Right hindlimb (tissue), 1 donor: ENCODE data around the gene FXYD3.

Source experiments
- DNase-seq: peaks from one replicate; pipeline ENCODE4 v3.0.0-alpha.2; 2018

Gene FXYD3

DNA sequence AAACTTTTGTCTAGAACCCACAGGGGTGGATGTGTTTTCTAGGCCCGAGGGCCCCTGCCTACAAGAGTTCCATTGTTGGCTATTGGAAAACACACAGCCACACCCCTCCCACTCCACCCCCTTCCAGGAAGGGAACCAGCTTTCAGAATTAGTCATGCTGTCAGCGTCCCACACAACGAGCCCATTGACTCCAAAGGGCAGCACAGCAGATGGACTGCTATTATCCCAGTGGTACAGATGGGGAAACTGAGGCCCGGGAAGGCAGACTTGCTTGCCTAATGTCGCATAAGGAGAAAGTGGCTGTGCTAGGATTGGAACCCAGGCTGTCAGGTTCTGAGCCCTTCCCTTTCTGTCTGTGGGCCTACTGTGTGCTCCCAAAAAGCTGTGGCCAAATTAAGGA lies 8.1 kb upstream of the FXYD3 start:
- DNase-seq = no peak

- no peak for DNase-seq
Measured at GRCh38 chr19:35108730-35109129, 6.9 kb upstream of the FXYD3 start.

DNA sequence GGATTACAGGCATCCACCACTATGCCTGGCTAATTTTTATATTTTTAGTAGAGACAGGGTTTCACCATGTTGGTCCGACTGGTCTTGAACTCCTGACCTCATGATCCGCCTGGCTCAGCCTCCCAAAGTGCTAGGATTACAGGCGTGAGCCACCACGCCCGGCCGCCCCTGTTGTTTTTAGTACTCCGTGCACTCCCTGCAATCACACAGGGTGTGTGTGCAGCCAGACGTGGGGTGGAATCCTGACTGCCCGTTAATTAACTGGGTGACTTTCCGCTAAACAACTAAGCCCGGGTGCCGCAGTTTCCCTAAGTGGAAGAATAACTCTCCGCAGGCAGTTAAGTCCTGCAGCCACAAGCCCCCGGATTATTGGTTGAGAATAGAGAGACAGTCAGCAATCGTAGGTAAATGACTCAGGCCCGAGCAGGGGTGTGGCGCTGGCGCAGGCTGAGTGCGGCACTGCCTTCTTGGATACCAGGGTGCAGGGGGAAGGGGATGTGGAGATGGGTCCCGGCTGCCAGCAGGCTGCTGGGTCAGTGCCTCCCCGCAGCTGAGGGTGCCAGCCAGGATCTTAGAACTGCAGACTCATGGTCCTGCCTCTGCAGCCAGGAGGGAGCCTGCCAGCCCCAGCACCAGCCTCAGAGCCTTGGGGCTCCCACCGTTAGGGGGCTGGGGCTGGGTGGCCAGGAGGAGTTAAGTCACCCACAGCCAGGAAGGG lies 6.1 kb upstream of the FXYD3 start:
- no peak for DNase-seq

GRCh38 chr19:35110974-35111373 lies 4.6 kb upstream of the FXYD3 start:
- DNase-seq = no peak

DNA sequence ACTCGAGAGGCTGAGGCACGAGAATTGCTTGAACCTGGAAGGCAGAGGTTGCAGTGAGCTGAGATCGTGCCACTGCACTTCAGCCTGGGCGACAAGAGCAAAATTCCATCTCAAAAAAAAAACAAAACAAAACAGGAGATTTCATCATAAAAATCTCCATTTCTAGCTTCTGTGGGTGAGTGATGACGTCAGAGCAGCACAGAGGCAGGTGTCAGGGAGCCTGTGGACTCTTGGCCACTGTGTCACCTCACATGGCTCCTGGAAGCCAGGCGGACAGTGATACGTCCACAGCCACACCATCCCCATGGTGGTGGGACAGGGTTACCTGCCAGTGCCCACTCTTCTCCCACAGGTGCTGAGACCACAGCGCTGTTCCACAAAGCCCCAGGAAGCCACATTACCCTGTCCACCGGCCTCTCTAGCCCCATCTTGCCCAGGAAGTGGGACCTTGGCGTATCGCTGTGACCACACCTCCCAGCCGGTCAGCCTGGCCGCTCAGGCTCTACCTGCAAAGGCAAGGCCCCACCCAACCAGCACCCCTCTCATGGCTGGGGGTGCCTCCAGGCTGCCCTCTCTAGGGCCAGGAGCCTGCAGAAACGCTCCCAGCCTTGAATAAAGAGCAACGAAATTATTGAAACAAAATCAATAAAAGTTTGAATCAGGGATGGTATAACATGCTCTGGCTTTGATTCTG lies 2.5 kb upstream of the FXYD3 start:
- no peak for DNase-seq

- DNase-seq = peak; percentile 87
Measured at GRCh38 chr19:35114353-35115176, 1.1 kb upstream of the FXYD3 start.

DNA sequence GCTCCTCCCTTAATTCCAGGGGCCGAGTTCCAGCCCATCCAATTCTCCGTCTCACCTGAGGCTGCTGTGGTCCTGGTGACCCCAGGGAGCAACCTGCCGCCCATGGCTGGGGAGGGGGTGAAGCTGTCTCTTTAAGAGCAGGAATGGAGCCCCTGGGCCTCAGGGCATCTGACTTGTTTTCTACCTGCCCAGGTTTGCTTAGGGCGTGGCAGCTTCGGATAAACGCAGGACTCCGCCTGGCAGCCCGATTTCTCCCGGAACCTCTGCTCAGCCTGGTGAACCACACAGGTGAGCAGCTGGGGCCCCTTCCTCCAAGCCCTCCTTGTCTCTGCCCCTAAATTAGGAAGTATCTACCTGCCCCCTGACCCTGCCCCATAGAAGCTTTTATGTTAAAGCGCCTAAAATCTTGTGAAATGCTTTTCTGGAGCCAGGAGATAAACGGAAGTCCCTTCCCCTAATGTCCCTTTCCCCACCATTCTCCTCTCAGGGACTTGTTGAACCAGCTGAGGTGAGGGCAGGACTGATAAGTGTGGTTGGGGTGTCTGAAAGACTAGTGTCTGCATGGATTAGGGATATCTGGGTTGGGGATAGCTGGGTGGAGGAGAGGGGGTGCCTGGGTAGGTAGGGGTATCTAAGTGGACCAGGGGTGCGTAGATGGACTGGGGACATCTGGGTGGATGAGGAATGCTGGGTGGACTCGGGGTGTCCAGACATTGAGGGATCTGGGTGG lies 614 bp downstream of the FXYD3 start:
- no peak for DNase-seq

GRCh38 chr19:35117116-35117515 lies 1.5 kb downstream of the FXYD3 start:
- no peak for DNase-seq

GRCh38 chr19:35117799-35118198 lies 2.2 kb downstream of the FXYD3 start:
- DNase-seq = no peak

DNA sequence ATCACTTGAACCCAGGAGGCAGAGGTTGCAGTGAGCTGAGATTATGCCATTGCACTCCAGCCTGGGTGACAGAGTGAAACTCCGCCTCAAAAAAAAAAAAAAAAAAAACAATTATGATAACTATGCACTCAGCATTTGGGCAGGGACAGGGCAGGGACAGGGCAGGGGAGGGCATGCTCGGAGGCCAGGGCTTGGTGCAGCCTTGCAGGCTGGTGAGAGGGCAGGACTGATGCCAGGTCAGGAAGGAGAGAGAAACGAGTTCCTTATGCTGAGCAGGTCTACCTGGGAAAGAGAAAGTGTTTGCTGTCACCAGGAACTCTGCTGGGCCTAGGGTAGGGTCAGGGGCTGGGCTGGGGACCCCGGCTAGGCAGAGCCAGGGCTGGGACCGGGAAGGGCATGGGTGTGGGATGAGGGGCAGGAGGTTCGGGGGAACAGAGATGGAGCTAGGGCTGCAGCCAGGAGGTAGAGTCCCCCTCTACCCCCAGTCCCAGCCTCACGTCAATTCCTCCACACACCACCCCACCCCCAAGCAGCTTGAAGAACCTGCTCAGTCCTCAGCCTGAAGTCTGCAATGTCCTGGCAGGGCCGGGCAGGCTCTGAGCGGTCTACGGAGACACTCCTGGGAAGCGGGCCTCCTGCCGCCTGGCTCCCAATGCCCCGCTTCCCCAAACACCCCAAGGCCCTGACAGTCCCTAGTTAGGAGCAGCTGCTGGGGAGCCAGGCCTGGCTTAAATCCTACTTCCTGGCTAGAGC lies 2.8 kb downstream of the FXYD3 start:
- DNase-seq = no peak

GRCh38 chr19:35119091-35119490 lies 3.5 kb downstream of the FXYD3 start:
- no peak for DNase-seq

GRCh38 chr19:35119578-35120155 lies 4.0 kb downstream of the FXYD3 start:
- no peak for DNase-seq

GRCh38 chr19:35120492-35120891 lies 4.9 kb downstream of the FXYD3 start:
- no peak for DNase-seq

DNA sequence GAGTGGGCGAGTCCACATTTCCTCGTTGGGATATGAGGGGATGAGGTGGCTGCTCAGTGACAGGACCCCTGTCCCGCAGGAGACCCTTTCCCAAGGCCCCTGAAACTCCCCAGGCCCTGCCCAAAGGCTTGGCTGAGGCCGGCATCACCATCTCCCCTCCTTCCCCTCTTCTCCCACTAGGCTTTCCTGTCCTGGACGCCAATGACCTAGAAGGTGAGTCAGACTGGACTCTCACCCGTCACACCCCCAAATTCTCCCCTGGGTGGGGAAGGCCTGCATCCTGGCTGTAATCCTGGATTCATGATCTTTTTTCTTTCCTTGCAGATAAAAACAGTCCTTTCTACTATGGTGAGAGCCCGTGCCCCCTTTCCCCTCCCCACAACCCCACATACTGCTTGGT lies 5.3 kb downstream of the FXYD3 start:
- no peak for DNase-seq

GRCh38 chr19:35122687-35123551 lies 7.3 kb downstream of the FXYD3 start:
- no peak for DNase-seq

DNA sequence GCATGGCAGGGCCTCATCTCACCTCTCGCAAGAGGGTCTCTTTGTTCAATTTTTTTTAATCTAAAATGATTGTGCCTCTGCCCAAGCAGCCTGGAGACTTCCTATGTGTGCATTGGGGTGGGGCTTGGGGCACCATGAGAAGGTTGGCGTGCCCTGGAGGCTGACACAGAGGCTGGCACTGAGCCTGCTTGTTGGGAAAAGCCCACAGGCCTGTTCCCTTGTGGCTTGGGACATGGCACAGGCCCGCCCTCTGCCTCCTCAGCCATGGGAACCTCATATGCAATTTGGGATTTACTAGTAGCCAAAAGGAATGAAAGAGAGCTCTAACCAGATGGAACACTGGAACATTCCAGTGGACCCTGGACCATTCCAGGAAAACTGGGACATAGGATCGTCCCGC lies 8.0 kb downstream of the FXYD3 start:
- DNase-seq = no peak

DNA sequence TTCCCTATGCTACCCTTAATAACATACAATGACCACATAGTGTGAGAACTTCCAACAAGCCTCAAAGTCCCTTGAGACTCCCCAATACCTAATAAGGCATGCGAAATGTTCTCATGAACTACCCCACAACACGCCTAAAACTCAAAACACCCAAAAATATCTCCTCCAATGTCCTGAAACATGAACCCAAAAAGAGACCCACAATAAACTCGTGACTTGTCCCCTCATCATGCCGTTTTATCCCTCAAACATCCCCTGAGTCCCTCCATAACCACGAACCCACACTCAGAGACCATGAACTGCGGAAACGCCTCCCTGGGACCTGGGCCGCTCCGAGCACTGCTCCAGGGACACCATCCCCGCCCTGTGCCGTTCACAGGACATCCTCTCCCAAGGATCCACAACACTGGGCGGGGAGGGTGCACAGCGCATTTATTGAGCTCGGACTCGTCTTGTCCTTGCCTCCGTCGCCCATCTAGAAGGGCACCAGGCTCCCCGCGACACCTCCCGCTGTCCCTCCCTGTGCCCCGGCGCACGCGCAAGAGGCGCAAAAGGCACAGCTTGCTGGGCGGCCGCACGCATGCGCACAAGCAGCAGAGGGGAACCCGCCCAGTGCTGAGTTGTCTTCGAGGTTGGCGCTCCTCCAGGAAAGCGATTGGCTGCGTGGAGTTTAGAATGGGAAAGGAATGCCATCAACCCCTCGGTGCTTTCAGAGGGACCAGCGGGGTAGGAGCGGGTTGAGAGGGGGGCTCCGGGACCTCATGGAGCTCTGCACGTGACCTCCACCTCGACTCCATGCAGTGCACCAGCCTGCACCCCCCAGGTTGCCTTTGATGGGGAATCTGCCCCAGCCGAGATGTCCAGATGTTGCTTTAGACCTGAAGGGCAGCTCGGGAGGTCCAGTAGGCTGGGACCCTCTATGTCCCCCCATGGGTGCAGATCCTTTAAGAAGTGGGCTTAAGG lies 8.8 kb downstream of the FXYD3 start:
- peak; percentile 96 for DNase-seq

GRCh38 chr19:35125270-35125717 lies 9.7 kb downstream of the FXYD3 start:
- DNase-seq = no peak
